NCI-H2081 treated with DMSO at 0.1 percent for 48 hours (cell line): ENCODE data around the gene MLLT10.

Experiments
- DNase-seq: peaks from one replicate; lab custom pipeline; 2025; lab: John Stamatoyannopoulos, UW

MLLT10 gene

GRCh38 chr10:21791276-21791675, 257.2 kb downstream of the MLLT10 start:
- no peak for DNase-seq
